Panc1 (cell line): ENCODE data around the gene ARHGEF37. TPM values are rescaled to one million over a fixed set of nuclear protein-coding genes. Genes with fewer than 3 reads are reported as not detected.

Experiments
- ATAC-seq: fragments of 200-7000 bp; cut with Tn5 transposase; 2 replicates; pipeline ENCODE4 v1.9.1; 2020; ENCODE audit warnings: mild to moderate bottlenecking, moderate library complexity
- BruUV-seq: library from RNA; stranded (reverse); fragments of 400-500 nt; replicated peaks from 2 replicates; lab custom pipeline; 2021; lab: Mats Ljungman, UMichigan
- CTCF ChIA-PET: fragments of 300-600 bp; sonication (Branson Sonifier 250); formaldehyde crosslinking; loops from one replicate; lab custom pipeline; 2022; ENCODE audit warnings: antibody characterized with exemption; lab: Charles Lee
- POLR2A ChIA-PET: fragments of 300-600 bp; sonication (Branson Sonifier 250); formaldehyde crosslinking; loops from one replicate; lab custom pipeline; 2022; ENCODE audit warnings: antibody characterized with exemption; lab: Charles Lee
- DNase-seq: peaks from one replicate; pipeline ENCODE4 v3.0.0-alpha.2; 2010; ENCODE audit warnings: low read depth, low spot score
- H3K27ac ChIP-seq: 2 replicates; pipeline ENCODE4 v1.5.1; 2011; ENCODE audit warnings: mild to moderate bottlenecking, low read length, inconsistent platforms
- H3K27me3 ChIP-seq: fragments of 200-500 bp; sonication (Bioruptor generic); 2 replicates; pipeline ENCODE4 v1.6.0; 2014; ENCODE audit warnings: low read length, inconsistent platforms; ENCODE audit not compliant: control insufficient read depth, insufficient read depth
- H3K36me3 ChIP-seq: fragments of 200-500 bp; sonication (Bioruptor generic); 2 replicates; pipeline ENCODE4 v1.5.1; 2014; ENCODE audit warnings: inconsistent platforms, mild to moderate bottlenecking, low read length, moderate library complexity; ENCODE audit not compliant: control insufficient read depth, insufficient read depth
- H3K4me1 ChIP-seq: 2 replicates; pipeline ENCODE4 v1.5.1; 2011; ENCODE audit warnings: inconsistent platforms, mild to moderate bottlenecking, low read length, moderate library complexity; ENCODE audit not compliant: control insufficient read depth, insufficient read depth
- H3K4me3 ChIP-seq, 2 experiments: 2 replicates each; pipeline ENCODE4 v1.5.1; 2011 to 2012; ENCODE audit warnings: low read depth in 2 of 2, low read length in 2 of 2, mild to moderate bottlenecking in 2 of 2, inconsistent platforms in 1 of 2, moderate library complexity in 1 of 2
- H3K9me3 ChIP-seq: fragments of 200-500 bp; sonication (Bioruptor generic); 2 replicates; pipeline ENCODE4 v1.5.1; 2014; ENCODE audit warnings: low read depth, mild to moderate bottlenecking, inconsistent platforms, low read length, moderate library complexity; ENCODE audit not compliant: control insufficient read depth, insufficient read depth
- CTCF ChIP-seq: fragments of 450-650 bp; IDR thresholded peaks from 2 replicates; pipeline ENCODE4 v1.5.1; 2017; ENCODE audit warnings: mild to moderate bottlenecking
- POLR2AphosphoS5 ChIP-seq: IDR thresholded peaks from 2 replicates; pipeline ENCODE4 v1.6.1; 2012; ENCODE audit warnings: mild to moderate bottlenecking, low read depth, low read length, moderate library complexity
- REST ChIP-seq, 2 experiments: IDR thresholded peaks; 2 replicates each; pipeline ENCODE4 v1.6.1; 2011 to 2012; ENCODE audit warnings: low read depth in 2 of 2, control low read depth in 1 of 2, low read length in 1 of 2, mild to moderate bottlenecking in 1 of 2, moderate library complexity in 1 of 2; ENCODE audit not compliant: insufficient read depth in 1 of 2
- SIN3A ChIP-seq: IDR thresholded peaks from 2 replicates; pipeline ENCODE4 v1.6.1; 2012; ENCODE audit warnings: low read depth, mild to moderate bottlenecking, low read length, moderate library complexity, borderline replicate concordance; ENCODE audit not compliant: insufficient read depth
- TCF7L2 ChIP-seq: IDR thresholded peaks from 2 replicates; pipeline ENCODE4 v1.6.1; 2011; ENCODE audit warnings: mild to moderate bottlenecking, low read depth, low read length, inconsistent platforms
- in situ Hi-C: cut with HindIII; loops from 2 replicates; pipeline ENCODE4 v1.10.0; 2016; ENCODE audit warnings: low sequenced_read_pairs, low pct_unique_long_range_greater_than_20kb
- intact Hi-C: fragments of 100-400 bp; cut with micrococcal nuclease; formaldehyde crosslinking; loops from one replicate; pipeline ENCODE4 v1.10.0; 2022; ENCODE audit not compliant: unreplicated experiment
- total RNA-seq: library from RNA; stranded (reverse); gene quantifications from one replicate; pipeline ENCODE4 v1.2.1, GENCODE V29; 2021; ENCODE audit not compliant: unreplicated experiment

The ARHGEF37 gene
- total RNA-seq, 1 experiment from 2014 or later: 3.2 TPM

- intact Hi-C loops (no loop called here), in situ Hi-C loops (no loop called here)
- Histone ChIP-seq H3K4me1 (peaks cover 5% of the 10 kb centered on the region; the same call in 1 of the 2 replicates), H3K27me3 (no peaks in the 10 kb centered on the region), H3K9me3 (no peaks in the 10 kb centered on the region), H3K27ac (no peak overlapping the region), H3K36me3 (no peaks in the 10 kb centered on the region), H3K4me3 (no peak overlapping the region)
- ChIA-PET POLR2A (interaction anchor here (0.6 kb wide), 1 partner anchor 393 kb away, joined by 4 read pairs; no protein-coding TSS in a partner anchor), CTCF (no interaction called here)
- TF ChIP-seq POLR2AphosphoS5 (no peak), REST (IDR thresholded peaks at IDR 0.05; ENCODE audit: insufficient read depth in 1 of 2, low read depth in 2 of 2, low read length in 1 of 2) (no peak), CTCF (no peak), TCF7L2 (no peak), SIN3A (no peak)
- no TSS peak for BruUV-seq
- DNase-seq (no peak), ATAC-seq (no peak)
Measured at GRCh38 chr5:149615976-149616375, 34.7 kb downstream of the ARHGEF37 start.

- Histone ChIP-seq H3K27ac (no peak overlapping the region), H3K9me3 (no peaks in the 10 kb centered on the region), H3K27me3 (no peaks in the 10 kb centered on the region), H3K4me1 (peaks cover 5% of the 10 kb centered on the region; the same call in 1 of the 2 replicates), H3K36me3 (no peaks in the 10 kb centered on the region), H3K4me3 (no peak overlapping the region)
- in situ Hi-C loops: no loop called here
- no TSS peak for BruUV-seq
- ChIA-PET CTCF (interaction anchor here (0.7 kb wide), 1 partner anchor 365 kb away, joined by 3 read pairs; no protein-coding TSS in a partner anchor), POLR2A (no interaction called here)
- TF ChIP-seq POLR2AphosphoS5 (no peak), CTCF (no peak), REST (IDR thresholded peaks at IDR 0.05; ENCODE audit: insufficient read depth in 1 of 2, low read depth in 2 of 2, low read length in 1 of 2) (no peak), SIN3A (no peak), TCF7L2 (no peak)
- no peak for ATAC-seq
- no peak for DNase-seq
- intact Hi-C loops: no loop called here
Measured at GRCh38 chr5:149616727-149617285, 35.5 kb downstream of the ARHGEF37 start.
